ENCODE measurements around the gene KRT26.

GRCh38 chr17:40718930-40719329, 53.1 kb downstream of the KRT26 start:
- TF ChIP-seq CEBPB (IDR thresholded peaks at IDR 0.05; ENCODE audit: low read depth, low read length) (no peak), CTCF (conservative IDR thresholded peaks at IDR 0.05; ENCODE audit: low read depth, low read length) (no peak), POLR2A (IDR thresholded peaks at IDR 0.05; ENCODE audit: low read depth, low read length) (no peak), ELK1 (IDR thresholded peaks at IDR 0.05; ENCODE audit: borderline replicate concordance, low read depth, low read length) (no peak), BHLHE40 (IDR thresholded peaks at IDR 0.05; ENCODE audit: low read depth, low read length) (no peak), MAZ (IDR thresholded peaks at IDR 0.05; ENCODE audit: borderline replicate concordance, low read depth, low read length) (no peak), MXI1 (IDR thresholded peaks at IDR 0.05; ENCODE audit: borderline replicate concordance, low read depth, low read length) (no peak), RAD21 (IDR thresholded peaks at IDR 0.05; ENCODE audit: low read length) (no peak), SMC3 (IDR thresholded peaks at IDR 0.05; ENCODE audit: low read depth, low read length) (no peak), CHD1 (IDR thresholded peaks at IDR 0.05; ENCODE audit: low read depth, low read length) (no peak), MAFK (IDR thresholded peaks at IDR 0.05; ENCODE audit: low read depth, low read length) (no peak), RFX5 (IDR thresholded peaks at IDR 0.05; ENCODE audit: low read depth, low read length) (no peak), FOS (IDR thresholded peaks at IDR 0.05; ENCODE audit: low read depth, low read length) (no peak)
